Sigmoid colon (tissue), 4 donors: ENCODE results near the gene RFC2.

Experiments used
- CTCF ChIP-seq, 4 experiments: fragments of 450-650 bp in 3 of 4; fragments of 200-600 bp in 1 of 4; IDR thresholded peaks; one replicate each; pipeline ENCODE4 v1.5.1; 2016 to 2019; ENCODE audit warnings: antibody characterized with exemption in 4 of 4, mild to moderate bottlenecking in 3 of 4, moderate library complexity in 2 of 4
- POLR2A ChIP-seq, 2 donors: fragments of 450-650 bp; IDR thresholded peaks; one replicate each; pipeline ENCODE4 v1.6.1; 2016; ENCODE audit warnings: antibody characterized with exemption in 2 of 2, mild to moderate bottlenecking in 2 of 2, moderate library complexity in 2 of 2
- POLR2AphosphoS5 ChIP-seq, 4 donors: sonication (generic); formaldehyde crosslinking; IDR thresholded peaks; one replicate each; pipeline ENCODE4 v1.6.1; 2017; ENCODE audit warnings: antibody characterized with exemption in 4 of 4

GRCh38 chr7:74248156-74248555 lies 6.0 kb downstream of the RFC2 start:
- no peak for TF ChIP-seq POLR2A (IDR thresholded peaks at IDR 0.05)
- TF ChIP-seq POLR2AphosphoS5 (IDR thresholded peaks at IDR 0.05), result no peak
- no peak for TF ChIP-seq CTCF (IDR thresholded peaks at IDR 0.05)
